ENCODE measurements around the gene AXDND1.

DNA sequence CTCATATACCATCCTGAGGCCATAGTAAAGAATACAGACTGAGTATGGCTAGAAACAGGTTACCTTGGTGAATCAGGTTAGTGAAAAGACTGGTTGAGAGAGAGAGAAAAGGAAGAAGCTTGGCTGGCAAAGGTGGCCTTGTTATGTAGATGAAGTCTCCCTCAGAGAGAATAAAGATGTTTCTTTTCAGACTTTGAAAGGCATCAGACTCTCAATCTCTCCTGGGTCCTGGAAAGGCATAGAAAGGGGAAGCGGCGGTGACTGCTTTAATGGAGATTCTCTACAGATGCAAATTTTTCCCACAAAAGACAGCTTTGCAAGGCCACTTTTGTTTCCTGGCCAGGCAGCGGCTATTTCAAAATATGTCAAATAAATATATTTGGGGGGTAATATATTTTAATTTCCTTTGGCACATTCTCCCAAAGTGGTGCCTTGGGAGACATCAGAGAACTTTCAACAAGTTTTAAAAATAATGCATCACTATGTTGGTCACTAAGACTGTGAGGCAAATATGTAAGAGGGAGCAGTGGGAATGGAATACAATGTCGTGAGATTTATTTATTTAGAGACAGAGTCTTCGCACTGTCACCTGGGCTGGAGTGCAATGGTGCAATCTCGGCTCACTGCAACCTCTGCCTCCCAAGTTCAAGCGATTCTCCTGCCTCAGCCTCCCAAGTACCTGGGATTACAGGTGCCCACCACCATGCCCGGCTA is 163.9 kb downstream of the AXDND1 start:
- TF ChIP-seq, protein P1, sequence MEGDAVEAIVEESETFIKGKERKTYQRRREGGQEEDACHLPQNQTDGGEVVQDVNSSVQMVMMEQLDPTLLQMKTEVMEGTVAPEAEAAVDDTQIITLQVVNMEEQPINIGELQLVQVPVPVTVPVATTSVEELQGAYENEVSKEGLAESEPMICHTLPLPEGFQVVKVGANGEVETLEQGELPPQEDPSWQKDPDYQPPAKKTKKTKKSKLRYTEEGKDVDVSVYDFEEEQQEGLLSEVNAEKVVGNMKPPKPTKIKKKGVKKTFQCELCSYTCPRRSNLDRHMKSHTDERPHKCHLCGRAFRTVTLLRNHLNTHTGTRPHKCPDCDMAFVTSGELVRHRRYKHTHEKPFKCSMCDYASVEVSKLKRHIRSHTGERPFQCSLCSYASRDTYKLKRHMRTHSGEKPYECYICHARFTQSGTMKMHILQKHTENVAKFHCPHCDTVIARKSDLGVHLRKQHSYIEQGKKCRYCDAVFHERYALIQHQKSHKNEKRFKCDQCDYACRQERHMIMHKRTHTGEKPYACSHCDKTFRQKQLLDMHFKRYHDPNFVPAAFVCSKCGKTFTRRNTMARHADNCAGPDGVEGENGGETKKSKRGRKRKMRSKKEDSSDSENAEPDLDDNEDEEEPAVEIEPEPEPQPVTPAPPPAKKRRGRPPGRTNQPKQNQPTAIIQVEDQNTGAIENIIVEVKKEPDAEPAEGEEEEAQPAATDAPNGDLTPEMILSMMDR (IDR thresholded peaks at IDR 0.05 in 4 of 5, conservative IDR thresholded peaks at IDR 0.05 in 1 of 5): no peak
- no peak for TF ChIP-seq POLR2A (IDR thresholded peaks at IDR 0.05)

All from gastrocnemius medialis (tissue), 4 donors.